Common myeloid progenitor, CD34-positive (primary cell): ENCODE results near the gene C6orf15.
A peak's percentile ranks its signal among the peaks of the same experiment; 100 is the strongest.
"Not testable (repeated sequence)": the region's sequence is repeated elsewhere in the genome, so short reads cannot be mapped to it uniquely, and the experiment has no call there.

ENCODE experiments used
- CTCF ChIA-PET: fragments of 350-600 bp; sonication (Branson Sonifier 250); formaldehyde crosslinking; loops from one replicate; lab custom pipeline; 2021; ENCODE audit warnings: antibody characterized with exemption; lab: Charles Lee
- POLR2A ChIA-PET: fragments of 350-600 bp; sonication (Branson Sonifier 250); formaldehyde crosslinking; loops from one replicate; lab custom pipeline; 2021; ENCODE audit warnings: antibody characterized with exemption; lab: Charles Lee
- DNase-seq, 3 donors: peaks; one replicate each; pipeline versions ENCODE4 v3.0.0 to v3.0.0-alpha.2; 2013
- H3K27ac ChIP-seq, 2 experiments: 1 replicate in 1 of 2; 2 replicates in 1 of 2; pipeline ENCODE4 v1.7.0; 2013; ENCODE audit warnings: inconsistent platforms in 2 of 2, low read length in 2 of 2, mild to moderate bottlenecking in 2 of 2, low read depth in 1 of 2, moderate library complexity in 1 of 2; ENCODE audit not compliant: severe bottlenecking in 2 of 2, insufficient read depth in 1 of 2, poor library complexity in 1 of 2
- H3K27me3 ChIP-seq, 5 experiments: replicated peaks in 2 of 5; 1 replicate in 3 of 5; 2 replicates in 2 of 5; pipeline versions ENCODE4 v1.6.1 to v1.7.0; 2013; ENCODE audit warnings: low read length in 4 of 5, mild to moderate bottlenecking in 2 of 5, moderate library complexity in 2 of 5, inconsistent platforms in 1 of 5; ENCODE audit not compliant: insufficient read depth in 5 of 5, control insufficient read depth in 4 of 5
- H3K36me3 ChIP-seq, 4 experiments: 1 replicate in 2 of 4; 2 replicates in 2 of 4; pipeline versions ENCODE4 v1.6.1 to v1.7.0; 2013; ENCODE audit warnings: low read length in 3 of 4, control low read depth in 1 of 4, mild to moderate bottlenecking in 1 of 4; ENCODE audit not compliant: control insufficient read depth in 4 of 4, insufficient read depth in 4 of 4
- H3K4me1 ChIP-seq, 4 experiments: 1 replicate in 3 of 4; 2 replicates in 1 of 4; pipeline versions ENCODE4 v1.6.1 to v1.7.1; 2013; ENCODE audit warnings: low read length in 3 of 4, mild to moderate bottlenecking in 3 of 4, control low read depth in 1 of 4, inconsistent platforms in 1 of 4, moderate library complexity in 1 of 4; ENCODE audit not compliant: control insufficient read depth in 4 of 4, insufficient read depth in 4 of 4; ENCODE audit errors: control extremely low read depth in 1 of 4
- H3K4me3 ChIP-seq, 7 experiments: 1 replicate in 4 of 7; 2 replicates in 3 of 7; pipeline versions ENCODE4 v1.5.1 to v1.7.0; 2013; ENCODE audit warnings: mild to moderate bottlenecking in 7 of 7, low read length in 6 of 7, moderate library complexity in 6 of 7, inconsistent platforms in 2 of 7, low read depth in 2 of 7, control low read depth in 1 of 7; ENCODE audit not compliant: insufficient read depth in 4 of 7, control insufficient read depth in 1 of 7; ENCODE audit errors: extremely low read depth in 1 of 7
- H3K9me3 ChIP-seq, 5 experiments: 1 replicate in 4 of 5; 2 replicates in 1 of 5; pipeline versions ENCODE4 v1.6.1 to v1.7.1; 2013; ENCODE audit warnings: low read length in 4 of 5, mild to moderate bottlenecking in 2 of 5, inconsistent platforms in 1 of 5, low read depth in 1 of 5, moderate library complexity in 1 of 5; ENCODE audit not compliant: control insufficient read depth in 4 of 5, insufficient read depth in 2 of 5; ENCODE audit errors: control extremely low read depth in 1 of 5
- WGBS: methylation state at CpG from one replicate; pipeline ENCODE4 v1.1.5; 2013; ENCODE audit not compliant: insufficient coverage; 5-methylcytosine and 5-hydroxymethylcytosine counted together

C6orf15 gene

DNA sequence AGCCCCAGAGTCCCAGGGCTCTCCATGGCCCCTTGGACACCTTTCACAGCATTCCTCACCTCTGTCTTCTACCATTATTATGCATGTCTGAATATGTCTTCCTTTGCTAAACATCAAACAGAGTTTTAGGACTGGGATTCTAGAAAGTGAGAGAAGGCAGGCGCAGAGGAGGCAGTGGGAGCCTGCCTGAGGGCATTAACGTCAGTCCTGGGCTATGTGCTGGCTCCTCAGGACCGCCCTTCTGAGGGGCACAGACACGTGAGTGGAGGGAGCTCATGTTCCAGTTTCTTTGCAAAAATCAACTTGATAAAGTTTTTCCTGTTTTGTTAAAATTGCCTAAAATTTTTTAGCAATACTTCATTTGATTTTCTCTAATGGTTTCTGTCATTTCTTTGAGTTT, 38.0 kb downstream of the C6orf15 start:
- no peaks in the 10 kb centered on the region for H3K9me3 ChIP-seq
- H3K4me3 ChIP-seq, result no peak overlapping the region
- no peak overlapping the region for H3K27ac ChIP-seq
- POLR2A ChIA-PET, result no interaction called here
- CTCF ChIA-PET, result interaction anchor here (3.2 kb wide), 1 partner anchor 12 kb away, joined by 16 read pairs; no protein-coding TSS in a partner anchor
- DNase-seq, result no peak
- peaks cover 0 to 2% (median 1%) of the 10 kb centered on the region in 4 experiments for H3K4me1 ChIP-seq
- 100% methylated on average over 3 of the region's 4 CpGs for WGBS
- no peaks in the 10 kb centered on the region for H3K36me3 ChIP-seq
- peaks cover 0 to 2% (median 0%) of the 10 kb centered on the region in 5 experiments for H3K27me3 ChIP-seq

DNA sequence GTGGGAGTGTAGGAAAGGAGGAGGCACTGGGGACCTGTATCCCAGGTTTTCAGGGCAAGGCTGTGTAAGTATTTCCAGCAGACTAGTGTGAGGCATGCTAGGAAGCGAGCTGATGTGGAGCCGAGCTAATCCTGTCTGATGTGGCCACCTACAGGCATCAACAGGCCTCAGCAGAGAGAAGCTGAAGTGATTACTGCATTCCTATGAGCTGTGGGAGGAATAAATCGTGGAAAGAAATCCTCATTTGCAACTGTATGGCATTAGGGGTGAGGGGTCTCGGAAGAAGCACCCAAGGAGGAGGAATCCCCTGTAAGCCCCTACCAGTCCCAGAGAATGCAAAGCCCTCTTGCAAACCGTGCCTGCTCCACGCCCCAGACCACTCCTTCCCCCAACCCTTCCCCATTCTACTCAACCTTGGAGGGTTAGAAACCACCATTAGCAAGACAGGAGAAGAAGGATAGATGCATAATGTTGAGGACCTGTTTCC, 41.6 kb downstream of the C6orf15 start:
- no peaks in the 10 kb centered on the region for H3K4me1 ChIP-seq

DNA sequence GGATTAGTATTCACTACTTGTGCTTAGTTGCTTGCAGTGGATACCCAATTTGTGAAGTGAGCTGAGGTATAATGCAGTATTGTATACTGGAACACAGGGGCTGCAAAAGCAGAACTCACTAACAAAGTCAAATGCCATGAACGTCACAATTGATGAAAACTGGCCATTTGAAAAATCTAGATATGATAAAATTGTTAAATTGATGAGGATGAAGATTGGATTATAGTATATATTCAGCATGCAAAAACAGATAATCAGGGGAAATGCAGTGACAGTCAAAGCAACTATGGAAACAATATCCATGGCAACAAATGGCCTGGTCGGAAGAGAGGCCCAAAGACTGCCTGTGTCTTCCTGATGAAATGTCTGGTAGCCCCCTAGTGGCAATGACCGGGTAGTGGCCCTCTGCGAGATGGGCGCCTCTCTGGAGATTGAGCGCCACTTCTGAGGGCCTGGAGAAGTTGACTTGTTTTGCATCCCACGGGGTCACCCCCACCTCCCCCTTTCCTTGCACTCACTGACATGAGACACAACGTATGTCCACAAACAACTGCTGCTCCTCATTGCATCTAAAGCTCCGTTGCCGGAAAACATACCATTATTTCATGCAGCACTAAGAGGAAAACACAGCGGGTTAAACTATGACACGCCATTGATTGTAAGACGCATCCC, 43.6 kb downstream of the C6orf15 start:
- H3K9me3 ChIP-seq, result no peaks in the 10 kb centered on the region
- H3K36me3 ChIP-seq, result no peaks in the 10 kb centered on the region
- ChIA-PET POLR2A (no interaction called here), CTCF (interaction anchor here (0.8 to 5.5 kb wide), 13 partner anchors 9 to 247 kb away, joined by 3 to 60 read pairs (median 4); partner anchors contain the start of genes PSORS1C1 and VARS2)
- H3K27me3 ChIP-seq, result peaks cover 0 to 2% (median 0%) of the 10 kb centered on the region in 5 experiments
- H3K4me1 ChIP-seq, result no peaks in the 10 kb centered on the region
- no peak overlapping the region for H3K27ac ChIP-seq
- peak; percentile 70 to 85 (median 82) for DNase-seq
- WGBS, result 46% methylated on average over 7 of the region's 13 CpGs
- H3K4me3 ChIP-seq, result no peak overlapping the region

More for the DNA sequence above, 41.6 kb downstream of the C6orf15 start:
- H3K4me3 ChIP-seq, result no peak overlapping the region
- ChIA-PET POLR2A (no interaction called here), CTCF (interaction anchor here (0.7 to 5.5 kb wide), 16 partner anchors 9 to 242 kb away, joined by 3 to 60 read pairs (median 6); partner anchors contain the start of genes MUCL3, PSORS1C1 and VARS2)
- peak in 2 of 3 donors; percentile 44 to 45 for DNase-seq
- no peaks in the 10 kb centered on the region for H3K36me3 ChIP-seq
- WGBS, result 40% methylated on average over 1 of the region's 6 CpGs
- H3K27me3 ChIP-seq, result peaks cover 0 to 2% (median 0%) of the 10 kb centered on the region in 5 experiments
- no peaks in the 10 kb centered on the region for H3K9me3 ChIP-seq
- H3K27ac ChIP-seq, result no peak overlapping the region

DNA sequence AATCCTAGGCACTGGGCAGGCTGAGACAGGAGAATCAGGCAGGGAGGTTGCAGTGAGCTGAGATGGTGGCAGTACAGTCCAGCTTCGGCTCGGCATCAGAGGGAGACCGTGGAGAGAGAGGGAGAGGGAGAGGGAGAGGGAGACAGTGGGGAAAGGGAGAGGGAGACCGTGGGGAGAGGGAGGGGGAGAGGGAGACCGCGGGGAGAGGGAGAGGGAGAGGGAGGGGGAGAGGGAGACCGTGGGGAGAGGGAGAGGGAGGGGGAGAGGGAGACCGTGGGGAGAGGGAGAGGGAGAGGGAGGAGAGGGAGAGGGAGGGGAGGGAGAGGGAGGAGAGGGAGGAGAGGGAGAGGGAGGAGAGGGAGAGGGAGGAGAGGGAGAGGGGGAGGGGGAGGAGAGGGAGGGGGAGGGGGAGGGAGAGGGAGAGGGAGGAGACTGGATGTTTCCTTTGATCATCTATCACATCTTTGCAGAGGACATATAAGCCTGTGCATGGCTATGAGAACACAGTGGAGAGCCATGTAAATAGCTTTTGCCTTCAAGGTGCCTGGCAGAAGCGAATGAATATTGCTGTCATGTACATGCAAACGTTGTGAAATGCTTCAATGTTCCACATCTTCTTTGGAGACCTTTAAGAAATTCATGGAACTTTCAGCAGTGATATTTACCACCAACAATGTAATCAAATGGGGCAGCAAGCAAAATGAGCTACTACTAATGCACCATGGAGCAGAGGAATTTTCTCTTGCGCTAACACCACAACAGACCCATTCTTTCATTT, 44.3 kb downstream of the C6orf15 start:
- DNase-seq, H3K27me3 ChIP-seq, POLR2A ChIA-PET, H3K36me3 ChIP-seq, H3K4me1 ChIP-seq, H3K27ac ChIP-seq, H3K4me3 ChIP-seq, H3K9me3 ChIP-seq: not testable (repeated sequence)
- WGBS, result 100% methylated on average over 2 of the region's 11 CpGs
- CTCF ChIA-PET, result interaction anchor here (0.6 to 5.5 kb wide), 11 partner anchors 8 to 245 kb away, joined by 3 to 60 read pairs (median 4); partner anchors contain the start of genes PSORS1C1 and VARS2

DNA sequence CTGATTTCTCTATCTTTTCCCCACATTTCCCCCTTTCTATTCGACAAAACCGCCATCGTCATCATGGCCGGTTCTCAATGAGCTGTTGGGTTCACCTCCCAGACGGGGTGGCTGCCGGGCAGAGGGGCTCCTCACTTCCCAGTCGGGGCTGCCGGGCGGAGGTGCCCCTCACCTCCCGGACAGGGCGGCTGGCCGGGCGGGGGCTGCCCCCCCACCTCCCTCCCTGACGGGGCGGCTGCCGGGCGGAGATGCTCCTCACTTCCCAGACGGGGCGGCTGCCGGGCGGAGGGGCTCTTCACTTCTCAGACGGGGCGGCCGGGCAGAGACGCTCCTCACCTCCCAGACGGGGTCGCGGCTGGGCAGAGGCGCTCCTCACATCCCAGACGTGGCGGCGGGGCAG, 45.3 kb downstream of the C6orf15 start:
- H3K27me3 ChIP-seq, H3K4me1 ChIP-seq, POLR2A ChIA-PET, H3K9me3 ChIP-seq, H3K27ac ChIP-seq, H3K36me3 ChIP-seq, CTCF ChIA-PET, DNase-seq, H3K4me3 ChIP-seq: not testable (repeated sequence)
- 96% methylated on average over 12 of the region's 32 CpGs for WGBS

DNA sequence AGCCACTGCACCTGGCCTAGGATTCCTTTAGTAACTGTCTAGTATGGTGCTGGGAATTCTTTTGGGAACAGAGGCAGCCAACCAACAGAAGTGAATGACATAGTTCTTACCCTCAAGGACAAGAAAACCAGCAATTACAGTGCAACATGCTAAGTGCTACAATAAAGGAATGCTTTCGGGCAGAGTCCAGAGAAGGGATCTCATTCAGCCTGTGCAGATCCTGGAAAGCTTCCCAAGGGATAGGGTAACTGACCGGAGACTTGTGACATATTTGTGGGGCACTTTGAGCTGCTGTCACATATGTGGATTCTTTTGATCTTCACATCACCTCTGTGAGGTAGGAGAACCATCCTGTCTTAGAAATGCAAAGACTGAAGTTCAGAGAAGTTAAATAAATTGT, 46.8 kb downstream of the C6orf15 start:
- Histone ChIP-seq H3K27me3 (peaks cover 0 to 3% (median 0%) of the 10 kb centered on the region in 5 experiments), H3K36me3 (no peaks in the 10 kb centered on the region), H3K4me3 (no peak overlapping the region), H3K4me1 (no peaks in the 10 kb centered on the region), H3K27ac (no peak overlapping the region), H3K9me3 (no peaks in the 10 kb centered on the region)
- WGBS, result 100% methylated on average over 2 of the region's 2 CpGs
- ChIA-PET CTCF (interaction anchor here (1.4 kb wide), 1 partner anchor 12 kb away, joined by 3 read pairs; no protein-coding TSS in a partner anchor), POLR2A (no interaction called here)
- no peak for DNase-seq
